Measurements from ENCODE around the gene MSLN. TPM values are rescaled to one million over a fixed set of nuclear protein-coding genes. Genes with fewer than 3 reads are reported as not detected.
A peak's percentile ranks its signal among the peaks of the same experiment; 100 is the strongest.
"Not testable (repeated sequence)": the region's sequence is repeated elsewhere in the genome, so short reads cannot be mapped to it uniquely, and the experiment has no call there.

The MSLN gene
- polyA plus RNA-seq, 1 donor, result 0.34 TPM

GRCh38 chr16:734208-734980 lies 26.1 kb upstream of the MSLN start:
- DNase-seq (ENCODE audit: low read depth), result no peak

DNA sequence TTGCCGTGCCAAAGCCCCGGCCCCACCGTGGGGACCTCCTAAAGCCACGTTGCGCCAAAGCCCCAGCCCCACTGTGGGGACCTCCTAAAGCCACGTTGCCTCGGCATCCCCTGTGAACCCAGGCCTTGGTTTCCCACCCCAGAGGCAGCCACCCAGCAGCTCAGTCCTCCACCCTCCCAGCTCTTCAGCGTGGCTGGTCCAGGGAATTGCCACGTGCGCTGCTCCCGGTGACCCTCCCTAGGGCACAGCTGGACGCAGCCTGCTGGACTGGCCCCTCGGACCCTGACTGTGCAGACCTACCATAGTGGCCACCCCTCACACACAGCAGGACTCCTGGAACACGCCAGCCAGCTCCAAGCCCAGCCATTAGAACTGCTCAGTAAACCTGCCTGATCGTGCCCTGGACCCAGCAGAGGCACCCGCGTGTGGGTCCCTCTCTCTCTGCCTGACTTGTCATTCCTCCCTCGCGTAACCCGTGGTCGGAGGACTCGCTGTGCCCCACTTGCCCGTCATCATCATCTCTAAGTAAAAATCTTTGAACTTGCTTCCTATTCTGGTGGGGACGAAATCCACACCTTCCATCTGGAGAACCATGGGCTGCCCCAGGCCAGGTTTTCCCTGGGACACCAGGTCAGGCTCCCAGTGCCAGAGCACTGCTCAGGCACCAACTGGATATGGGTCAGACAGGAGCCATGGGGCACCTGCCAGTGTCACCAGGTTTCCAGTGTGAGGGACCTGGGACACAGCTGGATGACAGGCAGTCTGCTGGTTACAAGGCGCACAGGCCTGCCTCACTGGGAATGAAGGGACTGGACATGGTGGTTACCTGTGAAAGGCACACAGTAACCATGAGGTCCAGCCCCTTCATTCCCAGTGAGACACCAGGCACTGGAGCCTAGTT lies 25.3 kb upstream of the MSLN start:
- no peak for DNase-seq (ENCODE audit: low read depth)

- no peak for DNase-seq (ENCODE audit: low read depth)
Measured at GRCh38 chr16:735982-736453, 24.5 kb upstream of the MSLN start.

- DNase-seq (ENCODE audit: low read depth), result no peak
Measured at GRCh38 chr16:736936-737481, 23.5 kb upstream of the MSLN start.

DNA sequence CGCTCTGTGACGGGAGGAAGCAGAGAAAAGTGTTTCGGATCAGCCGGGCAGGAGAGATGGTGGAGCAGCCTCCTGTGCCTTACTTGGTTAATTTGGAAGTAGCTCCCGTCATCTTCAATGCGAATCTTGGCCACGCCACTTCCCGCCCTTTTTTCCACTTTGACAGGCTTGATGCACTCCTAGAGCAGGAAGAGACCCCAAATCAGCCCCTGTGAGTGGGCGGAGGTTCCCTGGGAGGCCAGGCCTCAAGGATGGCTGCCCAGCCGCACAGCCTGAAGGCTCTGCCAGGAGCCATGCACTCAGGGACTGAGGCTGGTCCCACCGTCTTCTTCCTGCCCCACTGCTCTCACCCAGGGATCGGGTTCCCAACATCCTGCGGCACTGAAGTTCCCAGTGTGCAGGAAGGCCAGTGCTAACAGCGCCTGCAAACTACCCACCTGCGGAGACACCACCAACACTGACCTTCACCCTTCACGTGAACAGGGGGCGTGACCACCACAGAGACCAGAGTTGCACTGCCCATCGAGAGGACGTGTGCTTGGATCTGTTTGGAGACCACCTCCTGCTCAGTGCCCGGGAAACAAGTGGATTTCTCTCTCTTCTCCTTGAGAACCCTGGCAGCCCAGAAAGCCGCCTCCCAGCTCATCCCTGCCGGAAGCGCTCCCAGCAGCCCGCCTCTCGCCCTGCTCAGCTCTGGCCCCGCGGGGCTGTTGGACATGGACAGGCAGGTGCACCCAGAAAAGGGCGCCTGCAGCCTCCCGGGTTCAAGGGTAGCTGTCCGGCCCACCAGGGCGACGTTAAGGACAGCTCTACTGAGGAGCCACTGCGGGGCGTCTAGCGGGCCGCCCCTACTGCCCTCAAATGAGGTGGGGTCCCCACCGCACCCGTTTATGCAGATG lies 20.7 kb upstream of the MSLN start:
- DNase-seq (ENCODE audit: low read depth), result no peak

GRCh38 chr16:740459-740763 lies 20.1 kb upstream of the MSLN start:
- no peak for DNase-seq (ENCODE audit: low read depth)

- peak; percentile 43 for DNase-seq (ENCODE audit: low read depth)
Measured at GRCh38 chr16:740764-741505, 19.6 kb upstream of the MSLN start, which contains the start of gene CIAO3. TSS of gene CIAO3 (minus strand) at chr16:740997. CDS start at chr16:740985, 12 bp downstream.

DNA sequence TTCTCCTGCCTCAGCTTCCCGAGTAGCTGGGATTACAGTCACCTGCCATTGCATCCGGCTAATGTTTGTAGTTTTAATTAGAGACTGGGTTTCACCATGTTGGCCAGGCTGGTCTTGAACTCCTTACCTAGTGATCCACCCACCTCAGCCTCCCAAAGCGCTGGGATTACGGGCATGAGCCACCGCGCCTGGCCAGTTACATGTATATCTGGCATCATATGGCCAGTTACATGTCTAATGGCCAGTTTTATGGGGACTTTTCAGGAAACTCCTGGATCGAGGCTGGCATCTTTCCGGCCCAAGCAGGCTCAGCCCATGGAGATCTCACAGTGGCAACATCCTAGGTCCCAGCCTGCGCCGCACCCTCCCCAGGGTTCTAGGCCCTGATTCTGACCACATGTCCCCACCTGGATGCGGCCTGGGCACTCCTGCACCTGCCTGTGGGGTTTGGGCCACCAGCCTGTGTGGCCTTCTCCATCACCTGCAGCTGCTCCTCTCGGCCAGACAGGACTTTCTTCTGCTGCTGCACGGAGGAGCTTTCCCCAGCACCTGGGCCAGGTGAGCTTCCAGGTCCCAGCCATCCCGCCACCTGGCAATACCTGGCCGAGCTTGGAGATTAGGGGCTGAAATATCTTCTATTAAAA lies 18.4 kb upstream of the MSLN start:
- no peak for DNase-seq (ENCODE audit: low read depth)

GRCh38 chr16:742894-743293 lies 17.6 kb upstream of the MSLN start:
- not testable (repeated sequence) for DNase-seq (ENCODE audit: low read depth)

DNA sequence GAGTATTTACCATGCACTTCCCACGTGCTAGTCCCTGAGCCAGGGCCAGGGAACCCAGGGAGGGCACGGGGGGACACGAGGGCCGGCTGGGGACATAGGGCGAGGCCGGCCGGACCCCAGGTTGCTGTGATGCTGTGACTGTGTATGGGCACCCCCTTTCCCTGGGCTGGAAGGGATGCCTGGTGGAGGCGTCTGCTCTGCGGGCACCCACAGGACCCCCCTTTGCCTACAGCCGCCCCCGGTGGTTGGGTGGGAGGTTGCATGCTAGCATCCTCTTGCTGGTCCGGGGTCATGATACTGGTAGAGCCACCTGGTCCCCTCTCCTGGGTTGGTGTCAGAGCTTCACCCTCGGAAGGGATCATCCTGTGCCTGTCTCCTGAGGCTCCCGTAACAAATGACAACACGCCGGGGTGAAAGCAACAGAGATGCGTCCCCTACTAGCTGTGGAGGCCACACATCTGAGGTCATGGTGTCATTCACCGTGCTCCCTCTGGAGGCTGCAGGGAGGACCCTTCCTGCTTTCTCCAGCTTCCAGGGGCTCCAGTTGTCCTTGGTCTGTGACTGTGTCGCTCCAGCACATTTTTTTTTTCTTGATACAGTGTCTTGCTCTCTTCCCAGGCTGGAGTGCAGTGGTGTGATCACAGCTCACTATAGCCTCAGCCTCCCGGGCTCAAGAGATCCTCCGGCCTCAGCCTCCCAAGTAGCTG lies 16.6 kb upstream of the MSLN start:
- no peak for DNase-seq (ENCODE audit: low read depth)

DNA sequence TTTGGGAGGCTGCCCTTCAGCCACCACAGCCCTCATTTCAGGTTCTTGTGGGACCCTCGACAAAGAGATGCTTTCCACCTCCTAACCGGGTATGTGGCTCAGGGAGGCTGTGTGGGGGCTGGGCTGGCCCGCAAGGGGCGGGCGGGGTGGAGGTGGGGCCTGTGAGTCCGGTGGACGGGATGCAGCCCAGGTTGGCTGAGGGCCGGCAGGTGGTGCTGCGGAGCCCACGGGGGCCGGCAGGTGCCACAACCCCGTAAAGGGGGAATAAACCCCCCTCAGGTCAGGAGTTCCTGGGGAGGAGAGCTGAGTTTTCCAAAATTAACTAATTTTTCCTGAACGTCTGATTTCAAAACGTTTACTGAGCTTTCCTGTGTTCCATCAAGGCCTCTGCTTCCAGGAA lies 14.8 kb upstream of the MSLN start:
- no peak for DNase-seq (ENCODE audit: low read depth)

DNA sequence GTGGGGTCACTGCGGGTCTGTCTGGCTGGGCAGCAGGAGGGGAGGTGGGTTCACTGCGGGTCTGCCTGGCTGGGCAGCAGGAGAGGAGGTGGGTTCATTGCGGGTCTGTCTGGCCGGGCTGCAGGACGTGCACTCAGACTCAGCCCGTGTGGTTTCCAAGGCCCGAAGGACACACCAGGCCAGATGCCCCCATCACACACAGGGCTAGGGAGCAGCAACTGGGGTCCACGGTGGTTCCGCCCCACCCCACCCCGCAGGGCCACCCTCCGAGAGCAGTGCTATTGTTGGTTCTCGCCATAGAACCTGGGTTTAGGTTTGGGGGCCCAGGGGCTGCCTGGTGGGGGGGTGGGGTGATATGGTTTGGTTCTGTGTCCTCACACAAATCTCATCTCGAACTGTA lies 13.9 kb upstream of the MSLN start:
- DNase-seq (ENCODE audit: low read depth), result no peak

DNA sequence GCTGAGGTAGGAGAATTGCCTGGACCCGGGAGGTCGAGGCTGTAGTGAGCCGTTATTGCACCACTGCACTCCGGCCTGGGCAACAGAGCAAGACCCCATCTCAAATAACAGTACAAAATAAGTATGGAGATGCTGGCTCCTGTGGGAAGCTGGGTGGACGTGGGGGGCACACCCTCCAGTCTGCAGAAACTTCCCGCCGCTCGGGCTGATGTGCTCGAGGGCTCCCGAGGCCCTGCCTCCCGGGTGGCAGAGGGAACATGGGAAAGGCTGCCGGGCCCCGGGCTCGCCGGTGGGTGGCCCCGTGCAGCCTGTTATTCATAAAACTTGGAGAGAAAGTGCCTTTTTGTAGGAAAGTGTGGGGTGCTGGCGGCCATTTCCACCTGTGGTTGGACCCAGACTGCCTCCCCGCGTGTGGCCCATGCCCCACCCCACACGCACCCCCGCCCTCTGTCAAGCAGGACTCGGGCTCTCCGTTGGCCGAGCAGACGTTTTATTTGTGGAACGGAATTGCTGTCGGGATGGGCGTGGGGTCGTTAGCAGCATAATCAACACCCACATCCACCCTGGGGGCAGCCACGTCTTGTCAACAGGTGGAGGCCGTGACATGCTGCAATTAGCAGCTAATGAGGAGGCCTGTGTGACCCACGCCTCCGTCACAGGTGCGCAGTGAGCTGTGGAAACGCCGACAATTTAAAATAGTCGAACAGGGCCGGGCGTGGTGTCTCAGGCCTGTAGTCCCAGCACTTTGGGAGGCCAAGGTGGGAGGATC lies 12.4 kb upstream of the MSLN start:
- no peak for DNase-seq (ENCODE audit: low read depth)

GRCh38 chr16:749010-749409 lies 11.5 kb upstream of the MSLN start:
- DNase-seq (ENCODE audit: low read depth), result no peak

- DNase-seq (ENCODE audit: low read depth), result no peak
Measured at GRCh38 chr16:750485-750884, 10.0 kb upstream of the MSLN start.

DNA sequence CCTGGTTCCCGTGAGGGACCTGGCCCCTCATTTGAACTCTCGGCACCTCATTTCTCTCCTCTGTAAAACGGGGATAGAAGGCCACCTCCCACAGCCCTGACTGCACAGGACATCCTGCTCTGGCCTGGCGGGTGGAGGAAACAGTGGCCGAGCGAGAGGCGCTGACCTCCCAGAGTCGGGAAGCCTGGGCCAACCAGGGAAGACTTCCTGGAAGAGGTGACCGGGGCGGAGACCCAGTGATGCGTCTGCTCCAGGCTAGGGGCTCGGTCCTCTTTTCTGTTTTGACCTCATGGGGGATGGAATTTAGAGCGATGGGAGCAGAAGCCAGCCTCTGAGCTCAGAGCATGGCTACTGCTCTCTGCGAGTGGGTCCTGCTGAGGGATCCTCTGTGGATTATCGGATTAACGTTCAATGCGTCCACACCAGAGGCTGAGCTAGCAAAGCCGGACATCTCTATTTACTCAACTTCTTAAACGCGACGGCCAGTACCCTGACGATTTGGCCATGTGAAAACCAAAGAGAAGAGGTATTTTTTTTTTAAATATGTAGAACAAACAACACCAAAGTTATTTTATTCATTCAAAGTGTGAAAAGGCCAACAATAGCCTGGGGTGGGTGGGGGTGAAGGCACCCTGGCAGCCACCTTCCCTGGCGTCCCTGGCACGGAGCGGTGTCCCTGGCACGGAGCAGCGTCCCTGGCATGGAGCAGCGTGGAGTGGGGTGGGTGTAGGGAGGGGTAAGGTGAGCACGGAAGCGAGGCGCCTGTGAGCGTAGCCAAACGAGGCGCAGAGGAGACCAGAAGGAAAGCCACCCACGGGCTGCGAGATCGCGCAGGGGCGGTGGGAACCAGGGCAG lies 9.2 kb upstream of the MSLN start:
- DNase-seq (ENCODE audit: low read depth), result no peak

GRCh38 chr16:752007-752312 lies 8.6 kb upstream of the MSLN start:
- no peak for DNase-seq (ENCODE audit: low read depth)

DNA sequence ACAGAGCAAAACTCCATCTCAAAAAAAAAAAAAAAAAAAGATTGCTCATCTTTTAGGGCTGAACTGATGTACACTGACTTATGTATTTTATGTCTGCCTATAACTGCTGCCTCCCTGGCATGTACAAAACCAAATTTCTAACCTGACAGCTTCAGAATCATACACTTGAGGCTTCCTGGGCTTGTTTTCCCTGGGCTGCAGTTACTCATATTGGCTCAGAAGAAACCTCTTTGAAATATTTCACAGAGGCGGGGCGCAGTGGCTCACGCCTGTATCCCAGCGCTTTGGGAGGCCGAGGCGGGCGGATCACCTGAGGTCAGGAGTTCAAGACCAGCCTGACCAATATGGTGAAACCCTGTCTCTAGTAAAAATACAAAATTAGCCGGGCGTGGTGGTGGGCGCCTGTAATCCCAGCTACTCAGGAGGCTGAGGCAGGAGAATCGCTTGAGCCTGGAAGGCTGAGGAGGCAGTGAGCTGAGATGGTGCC lies 6.4 kb upstream of the MSLN start:
- DNase-seq (ENCODE audit: low read depth), result not testable (repeated sequence)

Measured in forelimb muscle (tissue), 1 donor.